Measurements from ENCODE around the gene CCDC9B. TPM values are rescaled to one million over a fixed set of nuclear protein-coding genes. Genes with fewer than 3 reads are reported as not detected.
A peak's percentile ranks its signal among the peaks of the same experiment; 100 is the strongest.

Gene CCDC9B
- polyA plus RNA-seq, 2 of the 4 experiments (the other 2 are of a cell fraction) = 1.9 to 23.4 TPM

DNA sequence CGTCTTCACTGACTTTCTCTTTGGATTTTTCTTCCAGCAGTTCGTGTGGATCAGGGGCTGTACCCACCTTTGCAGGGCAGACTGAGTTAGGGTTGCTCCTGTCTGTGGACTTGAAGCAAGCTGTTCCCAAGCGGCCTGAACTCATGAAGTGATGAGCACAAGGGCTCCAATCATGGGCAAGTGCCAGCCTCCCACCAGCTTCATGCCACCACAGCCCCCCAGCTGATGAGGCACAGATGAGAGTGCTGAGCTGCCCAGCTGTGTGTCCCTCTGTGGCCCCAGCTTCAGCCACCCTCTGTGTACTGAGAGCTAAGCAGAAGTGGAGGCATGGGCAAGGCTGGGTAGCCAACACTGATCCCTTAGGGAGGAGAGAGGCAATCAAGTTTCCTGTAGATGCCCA lies 29.7 kb downstream of the CCDC9B start:
- Histone ChIP-seq H3K4me3 (no peak overlapping the region), H3K4me2 (no peak overlapping the region), H3K4me1 (peaks cover 6% of the 10 kb centered on the region; the same call in 1 of the 3 replicates), H3K27ac (no peak overlapping the region), H3K9me3 (no peaks in the 10 kb centered on the region)
- POLR2A ChIA-PET = no interaction called here
- DNase-seq (ENCODE audit: low read depth in 1 of 2, low spot score in 1 of 2) (no peak), FAIRE-seq (no peak), ATAC-seq (no peak)
- CTCF ChIA-PET = interaction anchor here (0.9 to 18.2 kb wide), 14 partner anchors 8 to 111 kb away, joined by 3 to 203 read pairs (median 8); partner anchors contain the start of genes ANKRD63, CCDC9B and INAFM2
- TF ChIP-seq FOSB (CRISPR knock-in tag; IDR thresholded peaks at IDR 0.05) (no peak), NPAS2 (CRISPR knock-in tag; IDR thresholded peaks at IDR 0.05; ENCODE audit: borderline replicate concordance) (no peak), FOSL2 (IDR thresholded peaks at IDR 0.05) (no peak), FOSL2 (CRISPR knock-in tag; IDR thresholded peaks at IDR 0.05) (no peak), ESRRA (IDR thresholded peaks at IDR 0.05; ENCODE audit: borderline replicate concordance, low read length) (no peak), NFE2L2 (conservative IDR thresholded peaks at IDR 0.05; ENCODE audit: low read length) (no peak), ZFP36 (IDR thresholded peaks at IDR 0.05; ENCODE audit: borderline replicate concordance, partially characterized antibody) (no peak), CBX2 (IDR thresholded peaks at IDR 0.05; ENCODE audit: borderline replicate concordance, low read depth) (no peak), HOXB5 (CRISPR knock-in tag; IDR thresholded peaks at IDR 0.05) (no peak), GATA3 (IDR thresholded peaks at IDR 0.05; ENCODE audit: borderline replicate concordance) (no peak), JUN (IDR thresholded peaks at IDR 0.05) (no peak), HEYL (CRISPR knock-in tag; IDR thresholded peaks at IDR 0.05) (no peak), KDM1A (IDR thresholded peaks at IDR 0.05; ENCODE audit: low read depth) (no peak), RCOR1 (IDR thresholded peaks at IDR 0.05; ENCODE audit: low read depth, low read length) (no peak), EP300 (IDR thresholded peaks at IDR 0.05) (no peak), RNF2 (IDR thresholded peaks at IDR 0.05; ENCODE audit: borderline replicate concordance, low read depth) (no peak), MAZ (IDR thresholded peaks at IDR 0.05; ENCODE audit: borderline replicate concordance, low read depth, low read length) (no peak), NR3C1 (IDR thresholded peaks at IDR 0.05) (no peak), HOXB13 (CRISPR knock-in tag; IDR thresholded peaks at IDR 0.05; ENCODE audit: low read depth) (no peak), CBX8 (IDR thresholded peaks at IDR 0.05) (no peak)
- TF ChIP-seq, protein P1, sequence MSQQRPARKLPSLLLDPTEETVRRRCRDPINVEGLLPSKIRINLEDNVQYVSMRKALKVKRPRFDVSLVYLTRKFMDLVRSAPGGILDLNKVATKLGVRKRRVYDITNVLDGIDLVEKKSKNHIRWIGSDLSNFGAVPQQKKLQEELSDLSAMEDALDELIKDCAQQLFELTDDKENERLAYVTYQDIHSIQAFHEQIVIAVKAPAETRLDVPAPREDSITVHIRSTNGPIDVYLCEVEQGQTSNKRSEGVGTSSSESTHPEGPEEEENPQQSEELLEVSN (IDR thresholded peaks at IDR 0.05; ENCODE audit: borderline replicate concordance, low read depth) = no peak
- 0% methylated on average over 2 of the region's 3 CpGs for WGBS (ENCODE audit: missing lambda C conversion rate)

DNA sequence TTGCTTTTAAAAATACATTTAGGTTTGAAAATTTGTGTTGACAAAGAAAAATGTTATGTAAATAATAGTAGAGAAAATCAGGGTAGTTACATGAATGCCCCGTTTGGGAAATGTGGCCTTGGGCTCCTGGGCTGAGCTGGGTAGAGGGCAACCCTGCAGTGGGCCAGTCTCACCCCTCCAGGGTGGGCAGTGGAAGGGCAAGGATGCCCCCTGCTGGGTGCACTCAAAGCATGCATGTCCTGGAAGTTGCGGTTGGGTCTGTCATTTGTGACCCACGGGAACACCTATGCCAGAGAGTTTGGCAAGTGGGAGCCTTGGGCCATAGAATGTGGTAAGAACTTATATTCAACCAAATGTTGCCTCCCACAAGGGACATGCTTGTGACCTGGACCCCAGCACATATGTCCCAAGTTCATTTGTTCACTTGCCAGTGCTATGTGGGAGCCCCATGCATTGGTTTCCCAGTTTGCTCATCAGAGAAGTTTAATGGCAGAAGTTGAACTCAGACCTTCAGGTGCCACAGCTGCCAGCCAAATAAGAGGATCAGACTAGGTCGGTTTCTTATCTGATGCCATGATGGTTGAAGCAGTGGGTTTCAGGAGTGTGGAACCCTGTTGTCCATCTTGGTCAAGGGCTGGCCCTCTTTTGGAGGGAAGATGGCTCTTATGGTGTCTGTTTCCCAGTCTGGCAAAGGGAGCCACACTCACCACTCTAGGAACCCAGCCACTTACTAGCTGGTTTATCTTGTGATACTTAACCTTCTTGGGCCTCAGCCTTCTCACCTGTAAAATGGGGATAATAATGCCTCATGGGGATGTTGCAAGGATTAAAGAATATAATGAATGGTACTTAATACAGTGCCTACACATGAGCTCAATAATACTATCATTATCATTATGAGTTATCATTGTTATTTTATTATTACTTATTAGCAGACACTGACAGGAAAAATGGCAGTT lies 30.5 kb downstream of the CCDC9B start:
- WGBS (ENCODE audit: missing lambda C conversion rate) = 8% methylated on average over 4 of the region's 4 CpGs

More for the DNA sequence above, 30.5 kb downstream of the CCDC9B start:
- no peaks in the 10 kb centered on the region for H3K9me3 ChIP-seq
- H3K4me1 ChIP-seq = peaks cover 6% of the 10 kb centered on the region; the same call in 1 of the 3 replicates
- no peak for TF ChIP-seq BHLHE40 (IDR thresholded peaks at IDR 0.05; ENCODE audit: low read depth, low read length)
- TF ChIP-seq, protein P2, sequence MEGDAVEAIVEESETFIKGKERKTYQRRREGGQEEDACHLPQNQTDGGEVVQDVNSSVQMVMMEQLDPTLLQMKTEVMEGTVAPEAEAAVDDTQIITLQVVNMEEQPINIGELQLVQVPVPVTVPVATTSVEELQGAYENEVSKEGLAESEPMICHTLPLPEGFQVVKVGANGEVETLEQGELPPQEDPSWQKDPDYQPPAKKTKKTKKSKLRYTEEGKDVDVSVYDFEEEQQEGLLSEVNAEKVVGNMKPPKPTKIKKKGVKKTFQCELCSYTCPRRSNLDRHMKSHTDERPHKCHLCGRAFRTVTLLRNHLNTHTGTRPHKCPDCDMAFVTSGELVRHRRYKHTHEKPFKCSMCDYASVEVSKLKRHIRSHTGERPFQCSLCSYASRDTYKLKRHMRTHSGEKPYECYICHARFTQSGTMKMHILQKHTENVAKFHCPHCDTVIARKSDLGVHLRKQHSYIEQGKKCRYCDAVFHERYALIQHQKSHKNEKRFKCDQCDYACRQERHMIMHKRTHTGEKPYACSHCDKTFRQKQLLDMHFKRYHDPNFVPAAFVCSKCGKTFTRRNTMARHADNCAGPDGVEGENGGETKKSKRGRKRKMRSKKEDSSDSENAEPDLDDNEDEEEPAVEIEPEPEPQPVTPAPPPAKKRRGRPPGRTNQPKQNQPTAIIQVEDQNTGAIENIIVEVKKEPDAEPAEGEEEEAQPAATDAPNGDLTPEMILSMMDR (IDR thresholded peaks at IDR 0.05) = peak; percentile 56
- peak; percentile 73 to 88 for TF ChIP-seq RAD21 (conservative IDR thresholded peaks at IDR 0.05 in 1 of 2, IDR thresholded peaks at IDR 0.05 in 1 of 2)
- peak; percentile 70 for TF ChIP-seq SMC3 (IDR thresholded peaks at IDR 0.05)
- ATAC-seq = peak; percentile 58 to 90; a peak in 4 of 6 replicates
- POLR2A ChIA-PET = no interaction called here
- no peak for FAIRE-seq
- H3K27ac ChIP-seq = no peak overlapping the region
- H3K4me2 ChIP-seq = no peak overlapping the region
- no peak overlapping the region for H3K4me3 ChIP-seq
- CTCF ChIA-PET = interaction anchor here (0.5 to 18.2 kb wide), 23 partner anchors 9 to 434 kb away, joined by 3 to 203 read pairs (median 4); partner anchors contain the start of genes ANKRD63, CCDC9B and INAFM2
- peak; percentile 45 to 51 for DNase-seq (ENCODE audit: low read depth in 1 of 2, low spot score in 1 of 2)
